ENCODE measurements around the gene KCND2.

The KCND2 gene

GRCh38 chr7:120412139-120413050 lies 139.4 kb downstream of the KCND2 start:
- FAIRE-seq: no peak

- no peak for FAIRE-seq
Observed at GRCh38 chr7:120413164-120413563, 140.2 kb downstream of the KCND2 start.

DNA sequence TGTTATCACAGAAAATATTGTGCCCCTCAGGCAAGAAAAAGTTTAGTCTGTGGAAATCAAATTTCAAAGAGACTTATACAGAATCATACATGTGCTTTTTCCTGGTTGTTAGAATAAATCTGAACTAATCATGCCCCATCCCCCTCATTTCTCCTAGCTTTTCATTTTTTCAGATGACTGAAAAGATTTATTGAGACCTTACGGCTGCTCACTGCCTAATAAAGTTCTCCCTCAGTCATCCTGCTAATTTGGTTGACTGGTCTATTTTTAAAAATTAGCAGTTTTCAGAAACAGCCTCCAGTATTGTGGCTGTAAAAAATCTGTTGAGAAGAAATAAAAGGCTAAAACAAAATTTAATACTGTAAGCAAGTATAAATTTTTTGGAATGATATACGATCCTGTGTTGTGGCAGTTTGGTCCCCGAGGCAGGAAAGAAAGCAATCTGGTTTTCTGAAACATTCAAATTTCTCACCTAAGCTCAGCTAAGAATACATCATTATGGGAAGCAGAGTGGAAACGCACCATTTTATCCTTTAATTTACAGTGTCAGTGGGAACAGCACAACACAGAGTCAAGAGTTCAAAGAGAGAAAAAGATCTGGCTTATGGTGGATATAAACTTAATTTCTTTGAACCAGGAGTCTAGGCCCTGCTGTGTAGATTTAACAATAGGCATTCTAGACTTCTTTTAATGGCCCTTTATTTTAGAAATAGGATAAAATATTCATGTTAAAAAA lies 144.4 kb downstream of the KCND2 start:
- no peak for FAIRE-seq

- no peak for FAIRE-seq
Observed at GRCh38 chr7:120421151-120421651, 148.2 kb downstream of the KCND2 start.

GRCh38 chr7:120431016-120431415 lies 158.0 kb downstream of the KCND2 start:
- peak; percentile 27 for FAIRE-seq

DNA sequence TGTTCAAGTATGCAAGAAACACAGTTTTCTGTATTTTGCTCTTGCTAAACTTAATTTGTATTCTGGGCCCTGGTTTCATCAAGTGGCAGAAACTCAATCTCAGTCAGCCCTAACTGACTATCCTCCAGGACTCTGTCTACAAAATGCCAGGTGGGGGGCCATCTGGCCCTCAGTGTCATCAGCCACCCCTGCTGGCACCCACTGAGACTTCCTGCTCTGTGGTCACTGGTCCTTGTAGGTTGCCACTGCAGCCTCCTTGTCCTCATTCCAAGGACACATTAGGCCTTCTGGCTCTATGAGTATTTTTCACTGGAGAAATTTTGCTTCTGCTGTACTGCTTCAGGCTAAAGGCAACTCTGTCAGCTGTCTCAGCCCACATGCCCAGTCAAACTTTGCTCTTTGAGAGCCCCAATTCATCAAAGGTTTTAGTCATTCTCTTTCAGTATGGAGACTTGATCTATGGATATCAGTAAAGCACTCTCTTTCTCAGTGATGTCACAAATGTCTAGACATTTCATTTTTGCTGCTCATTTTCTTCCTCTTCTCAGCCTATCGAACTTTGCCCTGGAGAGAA lies 163.6 kb downstream of the KCND2 start:
- FAIRE-seq: no peak

- no peak for FAIRE-seq
Observed at GRCh38 chr7:120441850-120442249, 168.9 kb downstream of the KCND2 start.

DNA sequence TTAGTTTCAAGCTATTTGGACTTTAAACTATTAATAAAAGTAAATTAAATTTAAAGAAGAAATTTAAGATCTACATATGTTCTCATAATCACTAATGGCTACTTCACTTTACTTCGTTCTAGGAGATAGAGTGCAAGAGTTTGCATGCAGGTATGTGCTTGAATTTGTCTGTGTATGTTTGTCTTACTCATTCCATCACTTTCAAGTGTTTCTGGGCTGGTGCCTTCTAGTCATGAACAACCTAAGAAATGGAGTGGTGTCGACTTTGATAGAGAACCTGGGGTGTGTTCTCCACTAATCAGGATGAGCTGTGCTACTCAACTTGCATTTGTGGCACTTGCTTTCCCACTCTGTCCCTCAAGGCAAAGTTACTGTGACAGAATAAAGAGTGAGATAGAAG lies 169.9 kb downstream of the KCND2 start:
- no peak for FAIRE-seq

DNA sequence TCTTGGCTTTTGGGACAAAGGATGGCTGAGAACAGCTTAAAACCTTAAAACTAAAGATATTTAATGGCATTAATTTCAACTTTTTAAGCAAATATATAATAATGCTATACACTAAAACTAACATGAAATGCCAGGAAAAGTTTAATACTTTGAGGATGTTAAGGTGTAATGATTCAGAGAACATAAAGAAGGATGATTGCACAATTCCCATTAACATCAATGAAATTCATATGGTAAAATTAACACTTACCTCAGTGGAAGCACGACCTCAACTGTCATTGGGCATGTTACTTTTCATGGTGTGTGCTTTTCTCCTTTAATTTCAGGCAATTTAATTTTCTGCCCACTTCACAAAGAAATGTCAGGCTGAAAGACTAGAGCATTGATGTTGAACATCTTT lies 171.7 kb downstream of the KCND2 start:
- FAIRE-seq: no peak

GRCh38 chr7:120445276-120445675 lies 172.3 kb downstream of the KCND2 start:
- no peak for FAIRE-seq

- no peak for FAIRE-seq
Observed at GRCh38 chr7:120452665-120453064, 179.7 kb downstream of the KCND2 start.

- FAIRE-seq: no peak
Observed at GRCh38 chr7:120456699-120457098, 183.7 kb downstream of the KCND2 start.

GRCh38 chr7:120460949-120461348 lies 188.0 kb downstream of the KCND2 start:
- FAIRE-seq: no peak

DNA sequence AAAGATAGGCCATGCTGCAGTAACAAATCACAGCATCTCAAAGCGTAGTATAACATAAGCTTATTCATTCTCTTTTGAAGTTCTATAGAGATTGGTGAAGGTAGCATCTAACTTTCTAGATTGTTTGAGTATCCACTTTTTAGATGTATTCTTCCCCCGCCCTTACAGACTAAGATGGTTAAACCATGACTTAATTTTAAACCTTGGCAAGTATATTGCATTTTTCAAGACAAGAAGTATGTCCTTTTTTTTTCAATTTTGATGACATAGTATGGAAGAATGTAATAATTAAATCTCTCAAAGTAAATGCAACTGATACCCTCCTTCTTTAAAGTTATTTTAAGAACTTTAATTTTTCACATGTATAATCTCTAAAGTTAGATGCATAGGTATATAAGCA lies 190.0 kb downstream of the KCND2 start:
- FAIRE-seq: peak; percentile 49

DNA sequence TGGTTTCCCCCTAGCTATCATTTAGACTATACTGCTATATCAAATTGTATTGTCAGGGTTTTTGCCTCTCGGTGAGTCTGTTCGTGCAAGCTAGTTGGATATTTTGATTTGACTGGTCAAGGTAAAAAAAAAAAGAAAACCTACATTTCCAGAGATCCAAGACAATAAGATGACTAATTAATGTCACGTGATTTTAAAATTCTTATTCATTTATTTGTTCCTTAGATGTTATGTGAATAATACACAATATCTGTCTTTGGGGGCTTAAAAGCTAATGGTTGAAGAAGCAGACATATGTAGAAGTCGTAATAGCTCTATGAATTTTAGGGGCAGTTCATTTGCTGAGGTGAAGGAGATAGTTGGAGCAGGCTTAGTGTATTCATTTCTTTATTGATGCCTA lies 191.1 kb downstream of the KCND2 start:
- FAIRE-seq: no peak

- FAIRE-seq: no peak
Observed at GRCh38 chr7:120467676-120468075, 194.7 kb downstream of the KCND2 start.

DNA sequence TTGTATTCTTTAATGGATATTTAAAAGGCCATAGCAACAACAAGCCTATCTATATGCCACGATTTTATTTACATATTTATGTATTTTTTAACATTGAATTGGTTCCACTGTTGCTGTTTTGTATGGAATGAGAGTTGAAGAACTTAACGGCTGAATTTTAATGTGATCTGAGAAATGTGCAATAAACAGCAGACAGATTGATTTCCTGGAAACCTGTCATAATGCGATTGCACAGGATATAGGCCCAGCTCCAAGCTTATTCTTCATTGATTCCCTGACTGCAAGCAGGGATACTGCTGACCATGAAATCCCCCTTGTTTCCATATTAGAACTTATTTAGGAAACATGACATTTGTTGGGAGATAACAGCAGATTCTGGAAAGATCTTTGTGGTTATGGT lies 195.6 kb downstream of the KCND2 start:
- FAIRE-seq: no peak

GRCh38 chr7:120472892-120473291 lies 199.9 kb downstream of the KCND2 start:
- no peak for FAIRE-seq

DNA sequence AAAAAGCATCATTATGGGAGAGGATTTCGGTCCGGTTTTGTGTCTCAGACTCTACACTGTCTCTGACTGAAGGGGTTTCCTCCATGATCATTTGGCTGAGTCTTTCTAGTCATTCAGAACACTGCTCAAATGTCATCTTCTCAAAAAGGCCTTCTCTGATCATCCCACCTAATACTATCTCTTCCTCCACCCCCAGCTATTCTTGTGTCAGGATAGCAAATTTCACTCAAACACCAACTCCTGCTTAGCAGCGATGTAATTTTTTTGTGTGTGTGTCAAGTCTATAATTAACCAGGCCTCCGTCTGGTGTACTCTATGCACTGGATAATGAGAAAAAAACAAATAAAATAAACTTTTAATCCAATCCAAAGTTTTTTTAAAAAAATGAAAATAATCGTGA lies 200.4 kb downstream of the KCND2 start:
- no peak for FAIRE-seq

DNA sequence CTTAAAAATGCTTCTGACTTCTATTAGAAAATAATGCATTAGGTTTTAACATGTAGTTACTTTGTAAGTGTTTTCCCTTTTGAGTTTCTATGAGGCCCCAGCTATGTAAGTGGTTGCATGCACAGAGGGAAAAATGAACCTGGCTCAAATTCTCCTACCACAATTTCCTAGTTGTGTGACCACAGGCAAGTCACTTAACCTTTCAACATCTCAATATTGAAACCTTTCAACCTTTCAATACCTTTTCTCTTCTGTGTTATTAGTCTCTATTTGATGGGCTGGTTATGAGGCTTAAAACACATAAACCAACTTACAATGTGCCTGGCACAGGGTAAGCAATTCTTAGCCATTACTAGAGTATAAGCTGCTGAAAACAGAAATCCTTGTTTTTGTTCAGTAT lies 203.0 kb downstream of the KCND2 start:
- no peak for FAIRE-seq

GRCh38 chr7:120480472-120480871 lies 207.5 kb downstream of the KCND2 start:
- no peak for FAIRE-seq

DNA sequence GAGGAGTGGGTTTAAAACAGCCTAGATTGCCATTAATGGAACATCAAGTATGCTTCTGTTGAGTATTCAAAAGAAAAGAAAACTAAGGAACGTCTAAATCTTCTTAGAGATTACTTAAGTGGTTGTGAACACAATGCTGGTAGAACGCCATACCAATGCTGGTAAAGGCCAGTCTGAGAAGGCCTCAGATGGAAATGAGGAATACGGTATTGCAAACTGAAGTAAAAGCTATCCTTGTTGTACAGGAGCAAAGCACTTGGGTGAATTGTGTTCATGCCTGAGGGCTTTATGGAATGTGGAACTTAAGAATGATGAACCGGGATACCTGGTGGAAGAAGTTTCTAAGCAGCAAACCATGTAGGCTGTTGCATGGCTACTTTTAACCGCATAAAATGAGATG lies 208.0 kb downstream of the KCND2 start:
- FAIRE-seq: no peak

DNA sequence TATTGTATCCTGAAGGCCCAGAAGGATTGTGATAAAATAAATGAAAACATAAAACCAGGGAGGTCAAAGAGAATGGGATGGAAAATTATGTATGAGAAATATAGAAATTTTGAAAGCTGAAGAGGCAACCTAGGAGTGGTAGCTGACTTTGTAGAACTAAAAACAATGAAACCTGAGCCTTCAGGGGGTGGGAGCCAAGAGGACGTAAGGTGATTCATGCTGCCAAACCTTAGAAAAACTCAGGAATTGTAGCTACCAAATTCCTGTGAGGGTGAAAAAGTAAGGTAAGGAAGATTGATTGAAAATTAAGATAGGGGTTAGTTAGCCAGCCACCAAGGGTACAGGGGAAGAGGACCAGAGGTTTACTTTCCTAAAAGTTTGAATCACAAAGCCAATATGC lies 213.2 kb downstream of the KCND2 start:
- no peak for FAIRE-seq

DNA sequence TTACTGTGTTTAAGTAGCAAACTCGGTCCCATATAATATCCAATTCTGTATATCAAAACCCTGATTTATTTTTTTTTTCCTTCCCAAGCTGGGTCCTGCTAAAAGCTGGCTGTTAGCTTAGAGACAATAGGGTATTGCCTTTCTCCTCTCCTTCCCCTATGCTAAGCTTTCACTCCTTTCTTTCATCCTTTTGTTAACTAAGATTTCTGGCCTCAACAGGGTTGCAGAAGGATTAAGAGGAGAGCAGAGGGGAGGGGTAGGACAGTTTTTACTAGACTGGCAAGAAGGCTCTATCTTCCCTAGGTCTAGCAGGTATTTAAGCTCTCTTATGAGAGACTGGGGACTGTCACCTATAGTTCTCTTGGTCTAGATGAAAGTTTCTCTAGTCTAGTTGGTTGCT lies 229.2 kb downstream of the KCND2 start:
- FAIRE-seq: no peak
